ENCODE results near the gene IGFBP1.
"Not testable (repeated sequence)": the region's sequence is repeated elsewhere in the genome, so short reads cannot be mapped to it uniquely, and the experiment has no call there.

Gene IGFBP1

DNA sequence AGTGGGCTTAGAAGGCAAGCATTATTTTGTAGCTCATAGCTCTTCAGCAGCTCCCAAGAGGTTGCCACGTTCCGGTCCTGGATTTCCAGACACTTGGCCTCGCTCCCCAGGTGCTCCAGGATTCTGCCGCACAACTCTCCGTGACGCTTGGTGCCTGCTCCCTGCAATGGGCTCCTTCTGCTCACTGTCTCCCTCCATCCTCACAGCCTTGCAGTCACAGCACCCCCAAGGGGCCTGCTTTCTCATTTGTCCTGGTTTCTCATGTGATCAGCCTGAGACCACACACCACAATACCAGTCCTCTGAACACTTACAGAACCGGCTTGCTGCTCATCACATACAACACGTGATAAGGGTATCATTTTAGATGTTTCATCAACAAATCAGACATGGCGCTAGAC is 23.0 kb downstream of the IGFBP1 start:
- no peak for DNase-seq

DNA sequence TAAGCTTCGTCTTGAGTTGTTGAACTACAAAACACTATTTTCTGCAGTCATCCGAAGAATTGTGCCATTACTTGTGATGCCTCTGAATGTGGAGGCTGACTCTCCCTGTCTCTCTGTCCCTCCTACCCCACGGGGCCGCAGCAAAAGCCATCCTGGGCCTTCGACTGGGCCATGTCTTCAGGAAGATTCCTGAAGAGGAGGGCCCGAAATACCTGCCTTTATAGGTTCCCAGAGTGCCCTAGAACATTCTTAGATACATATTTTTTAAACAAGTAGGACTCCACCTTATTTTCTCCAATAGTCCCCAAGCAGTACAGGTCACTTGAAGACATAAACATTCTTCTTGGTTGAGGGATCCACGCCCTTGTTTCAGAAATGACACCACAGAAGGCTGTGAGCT is 24.7 kb downstream of the IGFBP1 start:
- no peak for DNase-seq

DNA sequence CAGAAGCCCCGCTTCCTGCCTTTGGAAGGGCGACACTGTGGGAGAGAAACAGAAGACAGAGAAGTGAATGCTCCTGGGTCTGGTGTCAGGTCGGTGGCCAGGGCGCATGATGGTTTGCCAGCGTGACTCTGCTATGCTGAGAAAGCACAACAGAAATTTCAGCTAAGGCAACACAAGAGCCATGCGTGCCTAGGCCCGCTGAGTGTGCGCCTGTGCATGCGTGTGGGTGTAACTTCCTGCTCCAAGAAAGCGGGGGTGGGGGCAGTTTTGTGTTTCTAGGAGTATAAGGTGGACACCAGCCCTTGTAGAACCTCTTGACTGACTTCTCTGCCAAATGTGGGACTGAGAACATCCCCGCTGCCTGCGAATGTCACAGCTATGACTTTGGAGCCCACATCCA is 26.6 kb downstream of the IGFBP1 start:
- DNase-seq: no peak

DNA sequence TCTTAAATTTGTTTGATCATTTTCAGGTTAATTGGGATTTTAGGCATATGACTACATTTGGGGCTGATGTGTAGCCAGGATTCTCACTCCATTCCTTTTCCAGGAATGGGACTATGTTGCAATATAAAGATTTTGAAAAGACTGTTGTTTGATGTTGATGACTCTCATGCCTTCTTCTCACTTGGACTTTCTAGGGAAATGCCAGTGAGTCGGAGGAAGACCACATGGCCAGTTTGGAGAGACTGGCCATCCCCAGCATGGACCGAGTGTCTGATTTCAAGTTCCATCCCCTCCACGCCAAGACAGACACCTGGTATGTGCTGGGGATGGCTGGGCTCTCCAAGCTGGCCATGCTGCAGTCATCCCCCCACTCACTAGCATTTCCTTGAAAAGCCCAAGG is 27.3 kb downstream of the IGFBP1 start:
- DNase-seq: no peak

DNA sequence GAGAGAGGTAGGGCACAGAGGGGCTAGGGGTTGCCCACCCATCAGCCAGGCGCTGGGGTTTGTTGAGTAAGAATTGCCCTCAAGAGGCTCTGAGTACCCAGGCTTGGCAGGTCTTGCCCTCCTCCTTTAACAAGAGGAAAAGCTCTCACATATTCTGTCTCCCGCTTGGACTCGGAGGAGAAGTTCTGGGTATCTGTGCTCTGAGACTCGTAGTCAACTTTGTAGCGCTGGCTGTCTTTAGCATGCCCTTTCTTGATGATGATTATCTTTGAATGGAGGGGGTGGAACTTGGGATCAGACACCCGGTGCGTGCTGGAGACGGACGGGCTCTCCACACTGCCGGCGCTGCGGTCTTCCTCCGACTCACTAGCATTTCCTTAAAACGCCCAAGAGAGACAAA is 28.8 kb downstream of the IGFBP1 start:
- no peak for DNase-seq

DNA sequence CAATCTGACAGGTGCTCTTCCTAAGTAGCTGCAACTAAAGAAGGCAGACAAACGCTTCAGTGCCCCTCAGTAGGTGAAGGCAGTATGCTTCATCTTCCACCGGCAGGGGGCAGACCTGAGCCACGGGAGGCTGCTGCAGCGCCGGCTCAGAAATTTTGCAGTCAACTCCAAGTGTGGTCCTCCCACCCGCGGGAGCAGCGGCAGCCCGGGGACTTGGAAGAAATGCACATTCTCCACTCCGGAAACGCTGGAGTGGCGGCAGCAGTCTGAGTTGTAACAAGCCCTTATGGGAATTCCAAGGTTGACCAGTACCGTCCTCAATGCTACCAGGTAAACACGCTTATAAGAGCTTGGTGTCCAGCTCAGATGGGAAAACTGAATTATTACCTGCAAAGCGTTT is 29.4 kb downstream of the IGFBP1 start:
- peak; percentile 65 for DNase-seq

DNA sequence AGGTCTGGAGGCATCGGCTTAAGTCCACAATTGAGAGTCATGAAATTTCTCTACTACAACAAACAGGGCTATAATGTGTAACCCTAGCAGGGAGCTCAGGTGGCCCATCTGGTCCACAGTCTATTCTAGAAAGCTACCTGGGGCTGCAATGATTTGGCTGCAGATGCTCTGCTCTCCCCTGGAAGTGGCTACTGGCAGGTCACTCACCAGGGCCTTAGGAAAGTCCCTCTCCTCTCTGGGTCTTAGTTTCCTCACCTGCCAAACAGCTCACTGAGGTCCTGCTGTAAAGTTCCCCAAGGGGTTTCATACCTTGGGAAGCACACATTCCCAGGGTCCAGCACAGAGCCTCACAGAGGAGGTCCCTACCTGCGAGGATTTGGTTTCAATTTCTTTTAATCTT is 30.3 kb downstream of the IGFBP1 start:
- no peak for DNase-seq

DNA sequence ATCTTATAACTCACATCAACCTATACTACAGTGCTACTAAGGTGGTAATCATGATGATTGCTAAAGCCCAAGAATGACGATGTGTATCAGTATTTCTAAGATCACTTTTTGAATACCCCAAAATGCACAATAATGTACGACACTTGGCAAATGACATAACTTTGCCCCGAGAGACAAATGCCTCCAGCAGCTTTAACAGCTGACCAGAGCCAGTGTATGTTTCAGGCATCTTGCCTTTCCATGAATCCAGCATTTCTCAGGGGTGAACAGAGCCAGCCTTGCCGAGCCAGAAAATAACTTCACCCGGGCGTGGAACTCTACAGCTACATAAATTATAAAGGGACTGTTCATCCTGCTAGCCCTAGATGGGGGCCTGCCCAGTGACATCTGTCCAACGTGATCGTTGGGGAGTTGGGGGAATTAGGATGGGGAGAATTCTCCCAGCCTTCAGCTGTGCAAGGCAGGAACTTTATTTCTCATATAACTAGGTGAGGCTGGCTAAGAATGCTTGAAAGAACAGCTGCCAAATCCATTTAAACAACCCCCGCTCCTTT is 31.0 kb downstream of the IGFBP1 start:
- no peak for DNase-seq

DNA sequence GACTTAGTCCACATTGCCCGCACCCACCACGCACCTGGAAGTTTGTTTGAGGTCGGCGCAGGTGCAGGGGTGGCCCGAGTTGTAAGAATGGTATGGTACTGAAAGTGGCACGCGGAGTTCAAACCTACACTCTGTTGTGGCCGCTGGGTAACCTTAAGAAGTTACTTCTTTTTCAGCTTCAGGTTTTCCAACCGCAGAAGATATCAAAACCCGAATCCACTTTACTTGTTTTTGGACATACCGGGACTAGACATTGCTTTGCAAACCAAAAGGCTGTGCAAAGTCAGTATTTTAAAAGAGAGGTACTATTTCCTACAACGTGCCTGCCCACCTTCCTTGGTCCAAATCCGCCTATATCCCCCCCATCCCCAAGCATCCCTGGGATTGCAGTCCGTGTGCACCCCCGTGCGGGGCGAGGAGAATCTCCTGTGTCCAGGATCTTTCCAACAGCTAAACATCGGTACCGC is 31.7 kb downstream of the IGFBP1 start:
- DNase-seq: no peak

DNA sequence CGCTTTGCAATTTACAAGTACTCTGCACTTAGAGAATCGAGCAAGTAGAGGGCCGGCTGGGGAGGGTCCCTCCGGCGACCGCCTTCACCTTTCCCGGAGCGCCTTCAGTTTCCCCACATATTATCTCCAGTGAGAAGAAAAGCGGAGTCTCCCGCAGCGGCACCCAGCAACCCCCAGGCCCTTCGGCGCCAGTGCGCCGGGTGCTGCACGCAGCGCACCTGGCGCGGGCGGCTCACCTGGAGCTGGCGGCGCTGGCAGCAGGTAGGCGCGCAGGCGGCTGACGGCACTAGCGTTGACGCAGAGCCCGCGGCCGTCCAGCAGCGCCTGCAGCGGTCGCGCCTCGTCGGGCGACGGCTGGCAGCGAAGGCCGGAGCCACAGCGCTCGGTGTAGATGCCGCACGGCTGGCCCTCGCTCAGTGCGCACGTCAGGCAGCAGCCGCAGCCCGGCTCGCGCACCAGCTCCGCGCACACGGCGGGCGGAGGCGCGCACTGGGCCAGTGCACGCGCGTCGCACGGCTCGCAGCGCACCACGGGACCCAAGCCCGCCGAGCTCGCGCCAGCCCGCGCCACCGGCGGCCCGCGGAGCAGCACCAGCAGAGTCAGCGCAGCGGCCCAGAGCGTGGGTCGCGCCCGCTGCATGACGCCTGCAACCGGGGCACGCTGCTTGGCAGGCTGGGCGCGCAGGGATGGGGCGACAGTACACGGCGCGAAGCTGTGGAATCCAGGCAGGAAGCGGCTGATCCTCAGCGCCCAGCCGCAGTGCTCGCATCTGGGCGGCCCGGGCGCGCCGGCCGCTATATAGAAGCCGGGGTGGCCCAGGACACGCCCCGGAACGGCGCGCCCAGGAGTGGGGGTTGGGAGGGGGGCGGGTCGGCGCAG is 32.5 kb downstream of the IGFBP1 start, which contains the start of gene IGFBP3:
TSS of gene IGFBP3 (minus strand) at position 771 of the 879 bp plus-strand sequence. CDS start at position 639, 132 bp downstream.
- peak; percentile 24 for DNase-seq

DNA sequence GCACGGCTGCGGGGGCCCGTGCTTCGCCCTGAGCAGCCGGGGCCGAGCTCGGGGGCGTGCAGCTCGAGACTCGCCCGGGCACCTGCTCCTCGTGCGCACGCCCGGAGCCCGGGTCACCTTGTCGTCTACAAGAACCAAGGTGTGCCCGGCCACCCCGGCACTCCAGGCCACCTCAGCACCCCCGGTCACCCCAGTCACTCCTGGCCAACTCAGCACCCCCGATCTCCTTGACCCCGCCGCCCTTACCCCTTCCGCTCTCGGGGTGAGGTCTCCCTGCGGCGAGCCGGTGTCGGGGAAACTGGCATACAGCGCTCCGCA is 33.1 kb downstream of the IGFBP1 start:
- no peak for DNase-seq

DNA sequence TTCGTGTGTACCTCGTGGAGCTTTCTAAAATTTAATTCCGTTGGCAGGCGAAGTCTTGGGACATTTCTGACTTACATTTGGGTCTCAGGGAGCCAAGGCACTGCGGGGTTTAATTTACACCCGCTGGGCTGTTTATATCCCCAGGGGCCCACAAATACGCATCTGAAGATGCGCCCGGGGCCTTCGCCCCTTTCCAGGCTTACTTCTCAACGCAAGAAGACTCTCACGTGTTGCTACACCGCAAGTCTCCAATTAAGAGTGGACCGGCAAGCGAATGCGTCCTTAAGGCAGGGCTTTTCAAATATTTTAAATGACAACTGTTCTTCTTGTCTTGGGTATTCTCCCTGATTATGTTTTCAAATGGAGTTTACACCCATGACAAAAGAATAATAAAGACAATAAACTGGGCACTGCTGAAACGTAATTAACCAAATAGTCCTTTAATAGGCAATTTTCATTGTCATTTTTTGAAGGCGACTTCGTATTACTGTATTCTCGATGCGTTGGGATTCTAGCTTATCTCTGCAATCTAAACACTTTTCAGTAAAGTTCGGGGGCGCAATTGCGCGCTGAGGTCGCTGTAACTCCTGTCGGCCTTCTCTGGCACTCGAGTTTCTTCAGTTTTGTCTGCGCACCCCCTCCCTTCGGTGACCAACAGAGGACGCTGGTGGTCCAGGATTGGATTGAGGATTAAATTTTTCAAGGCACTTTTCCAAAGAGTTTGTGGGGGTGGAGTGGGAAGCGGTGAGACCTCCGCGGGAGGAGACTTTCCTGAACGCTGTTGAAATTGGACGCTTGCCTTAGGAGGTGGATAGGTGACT is 33.6 kb downstream of the IGFBP1 start:
- no peak for DNase-seq

DNA sequence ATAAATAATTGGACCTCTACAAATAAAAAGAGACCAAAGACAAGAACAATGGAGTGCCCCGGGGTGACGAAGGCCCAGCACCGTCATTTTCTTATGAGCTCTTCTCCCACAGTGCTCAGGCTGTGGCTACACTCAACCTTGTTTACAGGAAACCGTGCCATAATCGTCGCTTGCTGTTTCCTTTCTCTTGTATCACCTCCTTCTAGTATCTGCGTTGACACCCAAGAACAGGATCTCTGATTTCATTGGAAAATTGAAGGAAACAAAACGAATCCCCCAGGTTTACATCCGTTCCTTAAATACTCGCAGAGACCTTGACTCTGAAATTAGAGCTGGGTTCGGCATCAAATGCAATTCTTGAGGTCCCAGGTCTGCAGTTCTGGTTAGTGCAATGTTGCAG is 34.5 kb downstream of the IGFBP1 start:
- no peak for DNase-seq

DNA sequence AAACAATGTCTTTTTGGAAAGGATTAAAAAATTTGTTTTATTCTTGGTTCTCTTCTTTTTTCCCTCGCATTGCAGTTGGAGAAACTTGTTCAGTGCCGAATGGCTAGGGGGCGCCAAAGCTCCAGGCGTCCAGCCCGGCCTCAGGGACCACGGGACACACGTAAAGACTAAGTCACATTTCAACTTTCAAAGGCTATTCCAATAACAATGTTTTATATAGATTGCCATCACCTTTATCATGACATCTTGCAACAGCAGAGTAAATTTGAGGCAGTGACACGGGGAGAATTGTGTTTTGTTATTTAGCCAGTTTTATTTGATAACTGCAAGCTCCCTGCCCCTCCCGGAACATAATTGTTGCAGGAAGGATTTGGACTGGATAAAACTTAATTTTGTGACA is 35.0 kb downstream of the IGFBP1 start:
- DNase-seq: peak; percentile 29

DNA sequence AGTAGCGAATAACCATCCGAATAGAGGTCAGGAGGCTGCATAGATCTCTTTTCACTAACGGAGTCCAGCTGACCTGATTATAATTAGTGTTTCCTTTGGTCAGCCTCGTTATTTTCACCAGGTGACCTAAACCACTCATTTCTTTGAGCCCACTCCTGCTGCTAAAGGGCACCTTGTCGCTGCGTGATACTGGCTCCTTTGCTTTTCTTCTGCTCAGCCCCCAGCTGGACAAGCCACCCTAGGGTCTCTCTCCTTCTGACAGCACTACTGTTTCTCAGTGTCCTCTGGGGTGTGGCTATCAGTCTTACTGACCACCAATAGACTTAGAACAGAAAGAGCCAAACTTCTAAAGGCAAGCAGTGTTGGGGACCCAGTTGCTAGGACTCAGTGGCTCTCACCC is 35.5 kb downstream of the IGFBP1 start:
- DNase-seq: no peak

DNA sequence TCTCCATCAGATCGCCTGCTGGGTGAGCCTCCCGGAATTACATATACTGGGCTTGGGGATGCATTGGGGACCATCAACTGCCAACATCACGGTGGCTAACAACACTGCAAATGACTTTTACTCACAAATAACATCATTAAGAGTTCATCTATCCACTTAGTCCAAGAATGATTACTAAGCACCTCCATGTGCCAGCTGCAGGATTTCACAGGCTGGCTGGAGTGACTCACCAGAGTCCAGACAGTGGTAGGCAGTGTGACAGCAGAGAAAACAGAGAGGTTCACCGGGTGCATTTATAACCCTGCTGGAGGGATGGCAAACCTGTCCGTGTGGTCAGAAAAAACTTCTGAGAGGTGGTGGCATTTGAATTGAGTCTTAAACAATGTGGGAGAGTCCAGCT is 36.0 kb downstream of the IGFBP1 start:
- no peak for DNase-seq

DNA sequence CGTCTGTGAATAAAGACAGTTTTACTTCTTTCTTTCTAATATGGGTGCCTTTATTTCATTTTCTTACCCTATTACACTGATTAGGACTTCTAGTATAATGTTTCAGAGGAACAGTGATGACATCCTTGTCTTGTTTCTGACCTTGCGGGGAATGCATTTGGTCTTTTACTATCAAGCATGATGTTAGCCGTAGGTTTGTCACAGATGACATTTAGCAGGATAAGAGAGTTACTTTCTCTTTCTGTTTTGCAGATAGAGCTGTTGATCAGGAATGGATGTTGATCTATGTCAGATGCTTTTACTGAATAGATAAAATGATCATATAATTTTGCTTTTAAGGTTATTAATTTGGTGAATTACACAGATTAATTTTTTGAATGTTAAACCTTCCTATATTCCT is 39.4 kb downstream of the IGFBP1 start:
- DNase-seq: no peak

DNA sequence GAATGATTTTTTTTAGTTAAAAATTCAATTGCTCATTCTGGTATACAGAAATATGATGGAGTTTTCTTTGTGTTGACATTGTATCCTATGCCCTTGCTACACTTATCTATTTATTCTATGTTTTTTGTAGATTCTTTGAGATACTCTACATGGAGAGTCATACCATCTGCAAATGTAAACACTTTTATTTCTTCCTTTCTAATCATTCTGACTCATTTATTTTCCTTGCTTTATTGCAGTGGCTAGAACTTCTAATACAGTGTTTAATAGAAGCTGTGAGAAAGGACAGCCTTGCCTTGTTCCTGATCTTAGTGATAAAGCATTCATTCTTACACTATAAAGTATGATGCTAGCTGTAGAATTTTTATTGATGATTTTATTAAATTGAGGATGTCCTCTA is 42.7 kb downstream of the IGFBP1 start:
- DNase-seq: no peak

DNA sequence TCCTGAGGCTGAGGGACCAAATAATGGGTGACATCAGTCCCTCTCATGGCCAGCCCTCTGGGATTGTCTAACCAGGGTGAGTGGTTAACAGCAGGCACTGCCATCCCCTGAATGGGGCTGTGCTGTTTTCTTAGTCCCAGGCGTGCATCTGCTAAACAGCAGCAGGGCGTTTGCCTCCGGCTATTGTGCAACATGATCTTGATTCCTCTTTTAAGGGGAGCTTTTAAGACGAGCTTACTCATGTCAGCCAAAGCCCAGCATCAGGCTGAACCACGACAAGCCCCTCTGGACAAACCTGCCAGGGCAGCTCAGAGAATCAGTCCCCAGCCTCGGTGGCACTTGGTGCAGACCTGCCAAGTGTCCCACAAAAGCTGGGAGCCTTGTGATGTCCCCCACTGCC is 49.0 kb downstream of the IGFBP1 start:
- DNase-seq: no peak

DNA sequence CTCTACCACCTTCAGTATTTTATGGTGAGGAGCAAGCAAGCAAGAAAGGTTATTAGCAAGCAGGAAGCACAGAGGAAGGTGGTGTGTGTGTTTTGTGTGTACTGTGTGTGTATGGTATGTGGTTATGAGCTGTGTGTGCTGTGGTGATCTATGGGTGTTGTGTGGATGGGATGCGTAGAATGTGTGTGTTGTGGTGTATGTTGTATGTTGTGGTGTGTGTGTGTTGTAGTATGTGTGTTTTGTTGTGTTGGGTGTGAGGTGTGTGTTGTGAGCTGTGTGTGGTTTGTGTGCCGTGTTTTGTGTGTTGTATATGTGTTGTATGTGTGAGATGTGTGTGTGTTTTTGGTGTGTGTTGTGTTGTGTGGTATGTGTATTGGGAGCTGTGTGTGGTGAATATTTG is 49.6 kb downstream of the IGFBP1 start:
- no peak for DNase-seq

DNA sequence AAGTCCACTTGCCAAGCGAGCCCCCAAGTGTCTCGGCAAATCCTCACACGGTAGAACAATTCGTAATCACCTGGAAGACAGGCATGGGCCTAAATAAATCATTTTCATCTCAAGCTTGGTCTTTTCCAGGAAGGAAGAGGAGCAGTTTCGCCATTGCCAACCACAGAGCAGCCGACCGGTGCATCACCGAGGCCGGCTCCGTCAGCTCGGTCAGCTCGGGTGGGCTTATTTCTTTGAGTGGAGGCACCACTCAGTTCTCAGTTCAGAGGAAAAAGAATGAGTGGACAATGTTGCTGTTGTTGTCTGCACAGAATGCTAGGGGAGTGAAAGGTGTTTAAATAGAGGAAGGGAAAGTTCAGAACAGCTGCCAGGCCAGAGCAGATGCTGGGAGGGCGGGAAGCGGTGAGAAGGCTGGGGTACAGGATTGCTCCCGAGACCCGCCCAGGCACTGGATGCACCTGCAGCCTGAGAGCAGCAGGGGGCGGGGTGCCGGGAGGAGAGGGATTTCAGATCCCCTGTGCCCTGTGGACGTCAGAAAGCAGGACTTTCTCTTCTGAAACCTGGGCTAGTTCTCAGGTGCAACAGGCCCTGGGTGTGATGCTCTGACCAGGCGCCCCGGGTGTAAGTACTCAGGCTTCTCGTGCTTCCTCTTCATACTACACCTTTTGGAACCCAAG is 50.5 kb downstream of the IGFBP1 start:
- DNase-seq: no peak

DNA sequence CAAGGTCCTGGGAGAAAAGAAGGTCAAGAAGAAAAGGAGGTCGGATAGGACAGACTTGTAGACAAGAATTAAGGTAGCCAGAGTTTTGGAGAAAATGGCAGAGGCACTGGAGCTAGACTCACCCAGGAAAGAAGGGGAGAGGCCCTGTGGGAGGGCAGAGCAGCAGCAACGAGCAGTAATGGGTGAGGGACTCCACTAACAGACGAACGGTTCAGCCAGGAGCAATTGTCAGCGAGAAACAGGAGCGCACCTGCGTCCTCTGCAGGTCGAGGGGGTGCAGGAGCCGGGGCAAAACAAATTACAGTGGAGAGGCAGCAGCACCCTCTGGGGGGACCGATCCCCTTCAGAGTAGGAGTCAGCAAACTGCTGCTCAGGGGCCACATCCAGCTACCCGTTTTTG is 51.3 kb downstream of the IGFBP1 start:
- DNase-seq: no peak

DNA sequence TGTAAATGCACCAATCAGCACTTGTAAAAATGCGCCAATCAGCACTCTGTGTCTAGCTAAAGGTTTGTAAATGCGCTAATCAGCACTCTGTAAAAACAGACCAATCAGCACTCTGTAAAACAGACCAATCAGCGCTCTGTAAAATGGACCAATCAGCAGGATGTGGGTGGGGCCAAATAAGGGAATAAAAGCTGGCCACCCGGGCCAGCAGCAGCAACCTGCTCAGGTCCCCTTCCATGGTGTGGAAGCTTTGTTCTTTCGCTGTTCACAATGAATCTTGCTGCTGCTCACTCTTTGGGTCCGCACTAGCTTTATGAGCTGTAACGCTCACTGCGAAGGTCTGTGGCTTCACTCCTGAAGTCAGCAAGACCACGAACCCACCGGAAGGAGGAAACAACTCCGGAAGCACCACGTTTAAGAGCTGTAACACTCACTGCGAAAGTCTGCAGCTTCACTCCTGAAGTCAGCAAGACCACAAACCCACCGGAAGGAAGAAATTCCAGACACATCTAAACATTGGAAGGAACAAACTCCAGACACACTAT is 52.0 kb downstream of the IGFBP1 start:
- DNase-seq: not testable (repeated sequence)

Data from NCI-H2171 treated with DMSO at 0.1 percent for 48 hours (cell line).